ENCODE data around the gene ATL3. TPM values are rescaled to one million over a fixed set of nuclear protein-coding genes. Genes with fewer than 3 reads are reported as not detected.

ATL3 gene
- total and polyA plus RNA-seq, 2 donors (not counting 1 experiment from before 2014, with no cell fraction given): 111 to 147 TPM

DNA sequence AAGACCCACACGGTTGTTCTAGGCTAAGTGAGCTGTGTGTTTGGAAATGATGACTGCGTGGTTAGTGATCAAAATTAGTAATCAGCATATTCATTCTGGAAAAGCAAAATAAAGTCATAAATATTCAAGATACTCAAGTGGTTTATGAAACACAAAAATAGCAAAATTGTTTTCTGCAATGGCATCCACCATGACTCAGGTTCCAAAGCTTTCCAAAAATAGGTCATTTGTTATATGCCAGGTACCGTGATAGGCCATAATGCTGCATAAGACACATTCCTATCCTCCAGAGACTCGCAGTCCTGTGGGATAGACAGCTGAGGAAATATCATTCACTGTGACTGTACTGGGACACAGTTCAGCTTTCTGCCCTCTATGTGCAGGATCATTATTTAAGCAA is 2.4 kb upstream of the ATL3 start:
- H3K4me1 ChIP-seq (ENCODE audit: control insufficient read depth, extremely low read depth, insufficient read depth, low read length): peaks cover 9% of the 10 kb centered on the region
- no peak overlapping the region for H3K27ac ChIP-seq (ENCODE audit: insufficient read depth, low read length)
- peak in 1 of 2 donors; percentile 53 for DNase-seq (ENCODE audit: low read depth in 2 of 2)
- no peak overlapping the region for H2AFZ ChIP-seq (ENCODE audit: low read length)
- no peak overlapping the region for H3K4me2 ChIP-seq (ENCODE audit: extremely low read depth, insufficient read depth, low read length)
- peaks cover 22% of the 10 kb centered on the region for H3K79me2 ChIP-seq (ENCODE audit: control insufficient read depth, insufficient read depth, low read length)
- no peaks in the 10 kb centered on the region for H4K20me1 ChIP-seq (ENCODE audit: control insufficient read depth, extremely low read depth, insufficient read depth, low read length)
- no peaks in the 10 kb centered on the region for H3K9me3 ChIP-seq (ENCODE audit: control insufficient read depth, insufficient read depth, low read depth, low read length)
- H3K27me3 ChIP-seq (ENCODE audit: control insufficient read depth, insufficient read depth, low read length): no peaks in the 10 kb centered on the region
- no peak for TF ChIP-seq EZH2 (IDR thresholded peaks at IDR 0.05; ENCODE audit: low read length, missing control alignments)
- TF ChIP-seq, protein P1, sequence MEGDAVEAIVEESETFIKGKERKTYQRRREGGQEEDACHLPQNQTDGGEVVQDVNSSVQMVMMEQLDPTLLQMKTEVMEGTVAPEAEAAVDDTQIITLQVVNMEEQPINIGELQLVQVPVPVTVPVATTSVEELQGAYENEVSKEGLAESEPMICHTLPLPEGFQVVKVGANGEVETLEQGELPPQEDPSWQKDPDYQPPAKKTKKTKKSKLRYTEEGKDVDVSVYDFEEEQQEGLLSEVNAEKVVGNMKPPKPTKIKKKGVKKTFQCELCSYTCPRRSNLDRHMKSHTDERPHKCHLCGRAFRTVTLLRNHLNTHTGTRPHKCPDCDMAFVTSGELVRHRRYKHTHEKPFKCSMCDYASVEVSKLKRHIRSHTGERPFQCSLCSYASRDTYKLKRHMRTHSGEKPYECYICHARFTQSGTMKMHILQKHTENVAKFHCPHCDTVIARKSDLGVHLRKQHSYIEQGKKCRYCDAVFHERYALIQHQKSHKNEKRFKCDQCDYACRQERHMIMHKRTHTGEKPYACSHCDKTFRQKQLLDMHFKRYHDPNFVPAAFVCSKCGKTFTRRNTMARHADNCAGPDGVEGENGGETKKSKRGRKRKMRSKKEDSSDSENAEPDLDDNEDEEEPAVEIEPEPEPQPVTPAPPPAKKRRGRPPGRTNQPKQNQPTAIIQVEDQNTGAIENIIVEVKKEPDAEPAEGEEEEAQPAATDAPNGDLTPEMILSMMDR (conservative IDR thresholded peaks at IDR 0.05 in 1 of 2, IDR thresholded peaks at IDR 0.05 in 1 of 2; ENCODE audit: low read depth in 1 of 2, low read length in 2 of 2): no peak
- no peak overlapping the region for H3K4me3 ChIP-seq (replicated peaks in 1 of 4; ENCODE audit: control extremely low read depth in 1 of 4, insufficient read depth in 1 of 4, low read depth in 3 of 4, low read length in 4 of 4)
- H3K9ac ChIP-seq (ENCODE audit: insufficient read depth, low read length): no peak overlapping the region
- peaks cover 2% of the 10 kb centered on the region for H3K36me3 ChIP-seq (ENCODE audit: control insufficient read depth, insufficient read depth, low read length)

DNA sequence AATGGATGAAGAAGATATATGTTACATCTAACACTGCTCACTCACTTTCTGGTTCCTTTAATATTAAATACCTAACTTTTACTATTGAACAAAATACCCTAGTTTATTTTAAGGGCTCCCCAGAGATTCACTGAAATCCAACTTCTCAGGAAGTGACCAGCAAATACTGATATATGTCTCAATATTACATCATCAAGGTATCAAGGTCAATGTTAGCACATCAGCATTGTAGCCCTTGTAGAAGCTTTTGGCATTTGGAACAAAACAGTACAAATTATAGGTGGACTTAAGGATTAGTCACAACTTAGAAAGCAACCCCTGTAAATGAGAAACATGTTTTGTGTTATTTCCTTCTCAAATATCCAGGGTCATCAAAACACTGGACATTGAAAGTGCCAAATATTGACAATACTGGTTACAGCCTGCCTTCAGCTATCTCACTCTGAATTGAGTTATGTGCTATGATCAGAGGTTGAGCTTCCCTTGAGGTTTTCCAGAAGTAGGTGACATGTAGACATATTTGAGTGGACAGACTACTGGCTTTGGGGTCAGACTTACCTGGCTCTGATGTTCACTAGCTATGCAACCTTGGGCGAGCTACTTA is 1.9 kb upstream of the ATL3 start:
- Histone ChIP-seq H3K79me2 (ENCODE audit: control insufficient read depth, insufficient read depth, low read length) (peaks cover 22% of the 10 kb centered on the region), H2AFZ (ENCODE audit: low read length) (no peak overlapping the region), H3K4me1 (ENCODE audit: control insufficient read depth, extremely low read depth, insufficient read depth, low read length) (peaks cover 11% of the 10 kb centered on the region), H4K20me1 (ENCODE audit: control insufficient read depth, extremely low read depth, insufficient read depth, low read length) (no peaks in the 10 kb centered on the region), H3K36me3 (ENCODE audit: control insufficient read depth, insufficient read depth, low read length) (peaks cover 2% of the 10 kb centered on the region), H3K4me2 (ENCODE audit: extremely low read depth, insufficient read depth, low read length) (no peak overlapping the region), H3K27me3 (ENCODE audit: control insufficient read depth, insufficient read depth, low read length) (no peaks in the 10 kb centered on the region), H3K4me3 (replicated peaks in 1 of 4; ENCODE audit: control extremely low read depth in 1 of 4, insufficient read depth in 1 of 4, low read depth in 3 of 4, low read length in 4 of 4) (no peak overlapping the region), H3K9me3 (ENCODE audit: control insufficient read depth, insufficient read depth, low read depth, low read length) (no peaks in the 10 kb centered on the region), H3K9ac (ENCODE audit: insufficient read depth, low read length) (no peak overlapping the region), H3K27ac (ENCODE audit: insufficient read depth, low read length) (no peak overlapping the region)
- TF ChIP-seq, protein P1 (conservative IDR thresholded peaks at IDR 0.05 in 1 of 2, IDR thresholded peaks at IDR 0.05 in 1 of 2; ENCODE audit: low read depth in 1 of 2, low read length in 2 of 2): no peak
- no peak for TF ChIP-seq EZH2 (IDR thresholded peaks at IDR 0.05; ENCODE audit: low read length, missing control alignments)
- no peak for DNase-seq (ENCODE audit: low read depth in 2 of 2)

DNA sequence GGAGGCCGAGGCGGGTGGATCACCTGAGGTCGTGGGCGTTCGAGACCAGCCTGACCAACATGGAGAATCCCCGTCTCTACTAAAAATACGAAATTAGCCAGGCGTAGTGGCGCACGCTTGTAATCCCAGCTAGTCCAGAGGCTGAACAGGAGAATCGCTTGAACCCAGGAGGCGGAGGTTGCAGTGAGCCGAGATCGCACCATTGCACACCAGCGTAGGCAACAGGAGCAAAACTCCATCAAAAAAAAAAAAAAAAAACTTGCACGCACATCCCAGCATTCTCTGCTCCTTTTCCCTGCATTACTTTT is 934 bp upstream of the ATL3 start:
- TF ChIP-seq EZH2 (IDR thresholded peaks at IDR 0.05; ENCODE audit: low read length, missing control alignments): no peak
- TF ChIP-seq, protein P1 (conservative IDR thresholded peaks at IDR 0.05 in 1 of 2, IDR thresholded peaks at IDR 0.05 in 1 of 2; ENCODE audit: low read depth in 1 of 2, low read length in 2 of 2): no peak
- no peak overlapping the region for H2AFZ ChIP-seq (ENCODE audit: low read length)
- no peaks in the 10 kb centered on the region for H4K20me1 ChIP-seq (ENCODE audit: control insufficient read depth, extremely low read depth, insufficient read depth, low read length)
- no peak overlapping the region for H3K27ac ChIP-seq (ENCODE audit: insufficient read depth, low read length)
- no peaks in the 10 kb centered on the region for H3K27me3 ChIP-seq (ENCODE audit: control insufficient read depth, insufficient read depth, low read length)
- peaks cover 14% of the 10 kb centered on the region for H3K4me1 ChIP-seq (ENCODE audit: control insufficient read depth, extremely low read depth, insufficient read depth, low read length)
- H3K9me3 ChIP-seq (ENCODE audit: control insufficient read depth, insufficient read depth, low read depth, low read length): no peaks in the 10 kb centered on the region
- no peak overlapping the region for H3K4me3 ChIP-seq (replicated peaks in 1 of 4; ENCODE audit: control extremely low read depth in 1 of 4, insufficient read depth in 1 of 4, low read depth in 3 of 4, low read length in 4 of 4)
- H3K36me3 ChIP-seq (ENCODE audit: control insufficient read depth, insufficient read depth, low read length): peaks cover 2% of the 10 kb centered on the region
- no peak overlapping the region for H3K9ac ChIP-seq (ENCODE audit: insufficient read depth, low read length)
- DNase-seq (ENCODE audit: low read depth in 2 of 2): no peak
- H3K4me2 ChIP-seq (ENCODE audit: extremely low read depth, insufficient read depth, low read length): no peak overlapping the region
- peaks cover 25% of the 10 kb centered on the region for H3K79me2 ChIP-seq (ENCODE audit: control insufficient read depth, insufficient read depth, low read length)
